ENCODE results near the gene SCFD2. TPM values are rescaled to one million over a fixed set of nuclear protein-coding genes. Genes with fewer than 3 reads are reported as not detected.

The SCFD2 gene
- total and polyA plus RNA-seq, 2 experiments from 2014 or later, result 13.2 to 15.9 TPM

- Histone ChIP-seq H3K4me1 (ENCODE audit: low read depth) (no peaks in the 10 kb centered on the region), H3K36me3 (no peaks in the 10 kb centered on the region), H3K27me3 (no peaks in the 10 kb centered on the region), H3K9me3 (ENCODE audit: low read depth) (no peaks in the 10 kb centered on the region), H3K27ac (no peak overlapping the region), H3K4me3 (no peak overlapping the region)
- TF ChIP-seq CTCF (IDR thresholded peaks at IDR 0.05; ENCODE audit: low read depth, low read length), result no peak
- DNase-seq (ENCODE audit: low read depth in 1 of 2, low spot score in 1 of 2), result peak in 1 of 2 donors; percentile 31
Measured at GRCh38 chr4:53197772-53198142, 168.1 kb downstream of the SCFD2 start.

- no peaks in the 10 kb centered on the region for H3K27me3 ChIP-seq
- H3K27ac ChIP-seq, result no peak overlapping the region
- H3K4me1 ChIP-seq (ENCODE audit: low read depth), result no peaks in the 10 kb centered on the region
- no peak overlapping the region for H3K4me3 ChIP-seq
- no peaks in the 10 kb centered on the region for H3K9me3 ChIP-seq (ENCODE audit: low read depth)
- DNase-seq (ENCODE audit: low read depth in 1 of 2, low spot score in 1 of 2), result peak; percentile 79 to 95
- H3K36me3 ChIP-seq, result no peaks in the 10 kb centered on the region
- TF ChIP-seq CTCF (IDR thresholded peaks at IDR 0.05; ENCODE audit: low read depth, low read length), result peak; percentile 66
Measured at GRCh38 chr4:53196882-53197771, 168.7 kb downstream of the SCFD2 start.

- Histone ChIP-seq H3K27ac (no peak overlapping the region), H3K36me3 (no peaks in the 10 kb centered on the region), H3K4me3 (no peak overlapping the region), H3K9me3 (ENCODE audit: low read depth) (no peaks in the 10 kb centered on the region), H3K4me1 (ENCODE audit: low read depth) (no peaks in the 10 kb centered on the region), H3K27me3 (no peaks in the 10 kb centered on the region)
- TF ChIP-seq CTCF (IDR thresholded peaks at IDR 0.05; ENCODE audit: low read depth, low read length), result no peak
- DNase-seq (ENCODE audit: low read depth in 1 of 2, low spot score in 1 of 2), result peak in 1 of 2 donors; percentile 17
Measured at GRCh38 chr4:53195815-53196661, 169.8 kb downstream of the SCFD2 start.

- Histone ChIP-seq H3K27ac (no peak overlapping the region), H3K36me3 (no peaks in the 10 kb centered on the region), H3K4me3 (no peak overlapping the region), H3K4me1 (ENCODE audit: low read depth) (no peaks in the 10 kb centered on the region), H3K27me3 (no peaks in the 10 kb centered on the region), H3K9me3 (ENCODE audit: low read depth) (no peaks in the 10 kb centered on the region)
- TF ChIP-seq CTCF (IDR thresholded peaks at IDR 0.05; ENCODE audit: low read depth, low read length), result no peak
- DNase-seq (ENCODE audit: low read depth in 1 of 2, low spot score in 1 of 2), result no peak
Measured at GRCh38 chr4:53194727-53195126, 171.1 kb downstream of the SCFD2 start.

- H3K27me3 ChIP-seq, result no peaks in the 10 kb centered on the region
- no peak overlapping the region for H3K27ac ChIP-seq
- no peaks in the 10 kb centered on the region for H3K4me1 ChIP-seq (ENCODE audit: low read depth)
- no peak for DNase-seq (ENCODE audit: low read depth in 1 of 2, low spot score in 1 of 2)
- TF ChIP-seq CTCF (IDR thresholded peaks at IDR 0.05; ENCODE audit: low read depth, low read length), result no peak
- no peak overlapping the region for H3K4me3 ChIP-seq
- H3K9me3 ChIP-seq (ENCODE audit: low read depth), result no peaks in the 10 kb centered on the region
- no peaks in the 10 kb centered on the region for H3K36me3 ChIP-seq
Measured at GRCh38 chr4:53193111-53193510, 172.8 kb downstream of the SCFD2 start.

Data from cardiac muscle cell (in vitro differentiated cells and primary cell).